ENCODE measurements around the gene WWOX. TPM values are rescaled to one million over a fixed set of nuclear protein-coding genes. Genes with fewer than 3 reads are reported as not detected.

The WWOX gene
- total RNA-seq, 2 donors from 2014 or later = 30.0 to 35.4 TPM

DNA sequence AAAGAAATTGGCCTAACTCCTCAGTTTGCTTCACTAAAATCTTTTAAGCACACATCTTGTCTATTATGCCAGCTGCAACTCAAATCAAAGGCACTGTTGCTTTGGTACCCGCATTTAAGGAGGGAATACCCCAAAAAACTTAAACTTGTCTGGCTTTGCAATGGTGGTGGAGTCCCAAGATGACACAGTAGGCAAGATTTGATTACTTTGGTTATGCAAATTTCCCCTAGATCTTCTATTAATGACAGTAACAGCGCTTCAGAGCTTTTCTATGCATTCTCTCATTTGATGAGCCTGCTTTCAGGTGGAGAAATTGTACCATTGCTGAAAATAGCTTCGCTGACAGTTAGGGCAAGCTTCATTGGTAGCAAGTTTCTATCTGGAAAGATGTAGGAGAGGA, 27.2 kb downstream of the WWOX start:
- H3K27me3 Mint-ChIP-seq (ENCODE audit: insufficient read depth) = no peaks in the 10 kb centered on the region
- no peak overlapping the region for H3K27ac ChIP-seq (ENCODE audit: low read depth, low read length)
- peaks cover 8% of the 10 kb centered on the region for H3K36me3 Mint-ChIP-seq (ENCODE audit: low read depth)
- no peak overlapping the region for H3K4me3 Mint-ChIP-seq
- no peaks in the 10 kb centered on the region for H3K9me3 Mint-ChIP-seq
- no peak overlapping the region for H3K4me3 ChIP-seq (ENCODE audit: low read length)
- no peaks in the 10 kb centered on the region for H3K27me3 ChIP-seq (ENCODE audit: control insufficient read depth, insufficient read depth, low read length, poor library complexity, severe bottlenecking)
- 81 to 89% methylated on average over 3 of the region's 3 CpGs for WGBS, 2 experiments (ENCODE audit: insufficient coverage in 1 of 2, insufficient read length in 1 of 2)
- H3K9ac ChIP-seq (ENCODE audit: extremely low read depth, low read length, poor library complexity, severe bottlenecking) = no peak overlapping the region
- no peak overlapping the region for H3K27ac Mint-ChIP-seq
- H3K36me3 ChIP-seq (ENCODE audit: control insufficient read depth, insufficient read depth, low read length) = no peaks in the 10 kb centered on the region
- no peaks in the 10 kb centered on the region for H3K9me3 ChIP-seq (ENCODE audit: control insufficient read depth, low read length)
- H3K4me1 Mint-ChIP-seq = peaks cover 2% of the 10 kb centered on the region
- DNase-seq = no peak
- no peak for TF ChIP-seq CTCF (conservative IDR thresholded peaks at IDR 0.05)
- H3K4me1 ChIP-seq (ENCODE audit: control insufficient read depth, insufficient read depth, low read length) = no peaks in the 10 kb centered on the region

- H3K27ac ChIP-seq (ENCODE audit: low read depth, low read length) = no peak overlapping the region
- H3K27me3 Mint-ChIP-seq (ENCODE audit: insufficient read depth) = no peaks in the 10 kb centered on the region
- 92% methylated on average over 5 of the region's 5 CpGs for WGBS, 2 experiments (ENCODE audit: insufficient coverage in 1 of 2, insufficient read length in 1 of 2)
Observed at GRCh38 chr16:78127130-78127529, 27.7 kb downstream of the WWOX start.

DNA sequence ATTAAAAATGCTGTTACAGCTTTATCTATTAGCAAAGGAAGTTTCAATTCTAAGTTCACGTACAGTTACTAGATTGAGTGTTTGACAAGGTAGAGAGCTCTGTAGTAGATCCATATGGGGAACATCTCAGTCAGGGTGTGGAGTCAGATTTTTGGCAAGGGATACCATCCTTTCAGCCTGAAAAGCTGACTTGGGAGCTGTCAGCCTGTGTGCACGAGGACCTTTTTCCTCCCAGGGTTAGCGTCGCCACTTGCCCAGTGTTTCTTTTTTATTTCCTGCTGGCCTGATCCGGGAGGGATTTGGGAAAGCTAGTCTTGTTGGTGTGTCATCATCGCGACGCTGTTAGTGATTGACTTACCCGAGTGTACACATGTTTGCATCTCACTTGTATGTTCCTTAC, 29.5 kb downstream of the WWOX start:
- no peaks in the 10 kb centered on the region for H3K36me3 ChIP-seq (ENCODE audit: control insufficient read depth, insufficient read depth, low read length)
- DNase-seq = no peak
- 91 to 96% methylated on average over 5 to 9 of the region's 9 CpGs for WGBS, 2 experiments (ENCODE audit: insufficient coverage in 1 of 2, insufficient read length in 1 of 2)
- Mint-ChIP-seq H3K9me3 (no peaks in the 10 kb centered on the region), H3K4me1 (peaks cover 2% of the 10 kb centered on the region), H3K27ac (no peak overlapping the region), H3K36me3 (ENCODE audit: low read depth) (peaks cover 8% of the 10 kb centered on the region), H3K4me3 (no peak overlapping the region), H3K27me3 (ENCODE audit: insufficient read depth) (no peaks in the 10 kb centered on the region)
- TF ChIP-seq CTCF (conservative IDR thresholded peaks at IDR 0.05) = no peak
- H3K27me3 ChIP-seq (ENCODE audit: control insufficient read depth, insufficient read depth, low read length, poor library complexity, severe bottlenecking) = no peaks in the 10 kb centered on the region
- H3K27ac ChIP-seq (ENCODE audit: low read depth, low read length) = no peak overlapping the region
- no peaks in the 10 kb centered on the region for H3K4me1 ChIP-seq (ENCODE audit: control insufficient read depth, insufficient read depth, low read length)
- H3K9ac ChIP-seq (ENCODE audit: extremely low read depth, low read length, poor library complexity, severe bottlenecking) = no peak overlapping the region
- H3K4me3 ChIP-seq (ENCODE audit: low read length) = no peak overlapping the region
- H3K9me3 ChIP-seq (ENCODE audit: control insufficient read depth, low read length) = no peaks in the 10 kb centered on the region

More at GRCh38 chr16:78127130-78127529, 27.7 kb downstream of the WWOX start:
- Mint-ChIP-seq H3K36me3 (ENCODE audit: low read depth) (peaks cover 8% of the 10 kb centered on the region), H3K9me3 (no peaks in the 10 kb centered on the region), H3K27ac (no peak overlapping the region), H3K4me3 (no peak overlapping the region), H3K4me1 (peaks cover 2% of the 10 kb centered on the region)
- Histone ChIP-seq H3K36me3 (ENCODE audit: control insufficient read depth, insufficient read depth, low read length) (no peaks in the 10 kb centered on the region), H3K27me3 (ENCODE audit: control insufficient read depth, insufficient read depth, low read length, poor library complexity, severe bottlenecking) (no peaks in the 10 kb centered on the region), H3K4me1 (ENCODE audit: control insufficient read depth, insufficient read depth, low read length) (no peaks in the 10 kb centered on the region), H3K9me3 (ENCODE audit: control insufficient read depth, low read length) (no peaks in the 10 kb centered on the region), H3K9ac (ENCODE audit: extremely low read depth, low read length, poor library complexity, severe bottlenecking) (no peak overlapping the region), H3K4me3 (ENCODE audit: low read length) (no peak overlapping the region)
- DNase-seq = no peak
- TF ChIP-seq CTCF (conservative IDR thresholded peaks at IDR 0.05) = no peak

Measured in endodermal cell (in vitro differentiated cells).